Tibial artery (tissue), 4 donors: ENCODE data around the gene FRMD1.

ENCODE experiments used
- DNase-seq, 2 donors: peaks; one replicate each; pipeline ENCODE4 v3.0.0-alpha.2; 2019
- H3K27ac ChIP-seq, 2 donors: fragments of 200-600 bp; sonication (generic) in 1 of 2; 1 replicate in 1 of 2; 2 replicates in 1 of 2; pipeline ENCODE4 v1.5.1; 2018 to 2019; ENCODE audit warnings: mild to moderate bottlenecking in 1 of 2
- H3K27me3 ChIP-seq, 2 donors: fragments of 200-600 bp; sonication (generic) in 1 of 2; one replicate each; pipeline versions ENCODE4 v1.5.1 to v1.6.0; 2016 to 2019
- H3K36me3 ChIP-seq, 3 donors: fragments of 200-600 bp; sonication (generic) in 2 of 3; one replicate each; pipeline ENCODE4 v1.5.1; 2016 to 2019; ENCODE audit warnings: mild to moderate bottlenecking in 2 of 3
- H3K4me1 ChIP-seq, 4 donors: fragments of 200-600 bp; sonication (generic) in 2 of 4; 1 replicate in 3 of 4; 2 replicates in 1 of 4; pipeline ENCODE4 v1.5.1; 2016 to 2019
- H3K4me3 ChIP-seq, 2 donors: fragments of 200-600 bp; sonication (generic) in 1 of 2; 1 replicate in 1 of 2; 2 replicates in 1 of 2; pipeline ENCODE4 v1.5.1; 2018 to 2019; ENCODE audit warnings: mild to moderate bottlenecking in 2 of 2
- H3K9me3 ChIP-seq, 3 donors: fragments of 200-600 bp; sonication (generic) in 1 of 3; one replicate each; pipeline ENCODE4 v1.5.1; 2016 to 2019
- intact Hi-C: fragments of 100-400 bp; cut with DNase I; formaldehyde crosslinking; loops from one replicate; pipeline ENCODE4 v1.15.0; 2023; ENCODE audit warnings: low total_unique reads
- TF ChIP-seq, protein P1 (sequence below), 2 experiments: fragments of 200-600 bp in 1 of 2; fragments of 450-650 bp in 1 of 2; IDR thresholded peaks; one replicate each; pipeline ENCODE4 v1.5.1; 2017 to 2019; ENCODE audit warnings: antibody characterized with exemption in 2 of 2, mild to moderate bottlenecking in 1 of 2, moderate library complexity in 1 of 2

Gene FRMD1

DNA sequence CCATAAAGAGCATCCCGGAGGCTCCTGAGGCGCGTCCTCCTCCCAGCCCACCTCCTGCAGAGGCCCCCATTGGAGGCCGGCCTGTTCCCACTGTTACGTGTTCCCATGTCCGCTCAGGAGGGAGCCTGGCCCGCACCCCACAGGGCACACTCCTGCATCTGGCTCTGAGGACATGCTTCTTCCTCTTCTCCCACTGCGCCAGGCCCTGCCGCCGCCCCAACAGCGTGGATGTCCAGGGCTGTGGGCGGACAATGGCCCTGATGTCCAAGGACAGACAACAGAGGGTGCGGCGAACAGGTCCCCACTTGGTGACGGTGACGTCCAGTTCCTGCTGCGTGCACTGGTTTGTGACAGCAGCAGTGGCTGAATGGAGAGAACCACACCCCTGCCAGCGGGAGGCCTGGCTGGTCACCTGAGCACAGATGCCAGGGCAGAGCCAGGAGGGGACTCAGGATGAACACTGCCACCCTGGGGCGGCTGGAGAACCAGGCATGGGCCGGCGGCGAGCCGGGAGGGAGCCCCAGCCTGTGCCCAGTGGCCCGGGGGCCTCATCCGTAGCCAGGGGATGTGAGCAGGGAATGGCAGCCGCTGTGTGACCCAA lies 26.6 kb downstream of the FRMD1 start:
- Histone ChIP-seq H3K9me3 (no peaks in the 10 kb centered on the region), H3K4me3 (no peak overlapping the region), H3K4me1 (peaks cover 0 to 20% (median 16%) of the 10 kb centered on the region in 4 donors), H3K27me3 (peaks cover 0 to 13% of the 10 kb centered on the region in 2 donors), H3K36me3 (no peaks in the 10 kb centered on the region), H3K27ac (no peak overlapping the region)
- TF ChIP-seq, protein P1, sequence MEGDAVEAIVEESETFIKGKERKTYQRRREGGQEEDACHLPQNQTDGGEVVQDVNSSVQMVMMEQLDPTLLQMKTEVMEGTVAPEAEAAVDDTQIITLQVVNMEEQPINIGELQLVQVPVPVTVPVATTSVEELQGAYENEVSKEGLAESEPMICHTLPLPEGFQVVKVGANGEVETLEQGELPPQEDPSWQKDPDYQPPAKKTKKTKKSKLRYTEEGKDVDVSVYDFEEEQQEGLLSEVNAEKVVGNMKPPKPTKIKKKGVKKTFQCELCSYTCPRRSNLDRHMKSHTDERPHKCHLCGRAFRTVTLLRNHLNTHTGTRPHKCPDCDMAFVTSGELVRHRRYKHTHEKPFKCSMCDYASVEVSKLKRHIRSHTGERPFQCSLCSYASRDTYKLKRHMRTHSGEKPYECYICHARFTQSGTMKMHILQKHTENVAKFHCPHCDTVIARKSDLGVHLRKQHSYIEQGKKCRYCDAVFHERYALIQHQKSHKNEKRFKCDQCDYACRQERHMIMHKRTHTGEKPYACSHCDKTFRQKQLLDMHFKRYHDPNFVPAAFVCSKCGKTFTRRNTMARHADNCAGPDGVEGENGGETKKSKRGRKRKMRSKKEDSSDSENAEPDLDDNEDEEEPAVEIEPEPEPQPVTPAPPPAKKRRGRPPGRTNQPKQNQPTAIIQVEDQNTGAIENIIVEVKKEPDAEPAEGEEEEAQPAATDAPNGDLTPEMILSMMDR (IDR thresholded peaks at IDR 0.05): no peak
- no peak for DNase-seq
- intact Hi-C loops: no loop called here

DNA sequence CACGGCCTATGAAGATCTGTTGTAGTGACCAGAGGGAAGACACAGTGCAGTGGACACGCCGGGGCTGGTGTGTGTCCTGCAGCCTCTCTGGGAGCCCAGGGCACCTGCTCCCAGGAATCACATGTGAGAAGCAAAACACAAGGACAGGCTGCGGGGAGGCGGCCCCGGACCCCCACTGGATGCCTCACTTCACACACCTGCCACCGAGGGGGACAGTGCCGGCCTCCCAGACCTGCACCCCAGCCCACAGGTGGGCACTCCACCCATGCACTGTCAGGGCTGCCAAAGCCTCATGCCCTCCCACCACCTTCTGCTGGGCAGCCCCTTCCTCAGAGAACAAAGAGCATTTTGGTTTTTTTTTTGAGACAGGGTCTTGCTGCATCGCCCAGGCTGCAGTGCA lies 27.4 kb downstream of the FRMD1 start:
- Histone ChIP-seq H3K9me3 (no peaks in the 10 kb centered on the region), H3K27me3 (peaks cover 0 to 13% of the 10 kb centered on the region in 2 donors), H3K4me3 (no peak overlapping the region), H3K27ac (no peak overlapping the region), H3K4me1 (peaks cover 0 to 20% (median 16%) of the 10 kb centered on the region in 4 donors), H3K36me3 (no peaks in the 10 kb centered on the region)
- no peak for DNase-seq
- TF ChIP-seq, protein P1 (IDR thresholded peaks at IDR 0.05): no peak
- intact Hi-C loops: no loop called here

DNA sequence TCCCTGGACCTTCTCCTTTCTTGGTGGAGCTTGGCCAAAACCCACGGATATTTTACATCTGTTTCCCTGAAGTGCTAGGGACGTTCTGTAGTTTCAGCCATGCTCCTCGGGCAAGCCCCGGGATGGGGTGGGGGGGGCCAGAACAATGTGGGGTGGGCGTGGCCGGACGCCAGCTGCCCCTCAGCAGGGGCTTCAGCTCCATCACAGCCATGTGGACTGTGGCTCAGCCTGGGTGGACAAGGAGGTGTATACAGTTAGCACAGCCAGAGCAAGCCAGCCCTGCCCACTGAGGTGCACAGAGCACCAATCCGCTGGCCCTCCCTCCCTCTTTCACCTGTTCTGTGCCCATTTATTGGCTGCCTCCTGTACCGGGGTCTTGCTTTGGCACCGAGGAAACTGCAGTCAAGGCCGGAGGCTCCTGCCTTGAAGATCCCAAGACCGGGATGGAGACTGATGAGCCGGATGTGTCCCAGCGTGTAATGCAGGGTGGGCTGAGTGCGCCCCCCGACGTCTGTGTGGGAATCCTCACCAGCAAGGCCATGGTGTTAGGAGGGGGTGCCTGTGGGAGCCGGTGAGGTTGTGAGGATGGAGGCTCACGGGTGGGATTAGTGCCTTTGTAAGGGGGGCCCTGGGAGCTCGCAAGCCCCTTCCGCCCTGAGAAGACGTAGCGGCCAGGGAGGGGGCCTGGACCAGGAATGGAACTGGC lies 28.0 kb downstream of the FRMD1 start:
- no peak overlapping the region for H3K4me3 ChIP-seq
- intact Hi-C loops: no loop called here
- peaks cover 0 to 13% of the 10 kb centered on the region in 2 donors for H3K27me3 ChIP-seq
- H3K27ac ChIP-seq: no peak overlapping the region
- TF ChIP-seq, protein P1 (IDR thresholded peaks at IDR 0.05): no peak
- no peaks in the 10 kb centered on the region for H3K9me3 ChIP-seq
- DNase-seq: no peak
- H3K36me3 ChIP-seq: no peaks in the 10 kb centered on the region
- H3K4me1 ChIP-seq: peaks cover 0 to 20% (median 16%) of the 10 kb centered on the region in 4 donors

DNA sequence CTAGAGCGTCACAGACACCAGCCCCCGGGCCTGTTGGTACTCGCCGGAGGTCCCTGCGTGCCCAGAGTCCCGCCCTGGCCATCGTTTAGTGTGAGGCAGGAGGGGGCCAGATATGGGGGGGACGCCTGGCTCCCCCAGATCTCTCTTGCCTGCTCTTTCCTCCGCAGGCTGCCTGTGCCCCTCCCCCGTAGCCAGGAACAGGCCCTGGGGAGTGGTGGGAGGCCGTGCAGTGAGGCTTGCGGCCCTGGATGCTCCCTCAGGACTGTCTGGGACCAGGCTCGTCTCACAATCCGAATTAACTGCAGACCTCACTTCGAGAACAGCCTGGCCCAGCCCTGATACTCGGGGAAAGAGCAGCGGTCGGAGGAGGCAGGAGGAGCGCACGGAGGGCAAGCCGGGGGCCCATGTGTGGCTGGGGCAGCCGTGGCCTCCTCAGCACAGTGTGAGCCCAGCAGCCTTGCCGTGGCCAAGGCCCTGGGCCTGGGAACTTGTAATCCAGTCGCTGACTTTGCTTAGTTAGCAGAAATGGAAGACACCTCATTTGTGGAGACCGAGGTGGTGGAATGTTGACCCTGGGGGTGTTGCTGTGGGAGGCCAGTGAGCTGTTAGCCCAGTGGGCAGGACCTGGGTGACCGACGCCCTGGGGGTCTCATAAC lies 28.7 kb downstream of the FRMD1 start:
- no peak overlapping the region for H3K4me3 ChIP-seq
- DNase-seq: no peak
- TF ChIP-seq, protein P1 (IDR thresholded peaks at IDR 0.05): no peak
- H3K36me3 ChIP-seq: no peaks in the 10 kb centered on the region
- H3K9me3 ChIP-seq: no peaks in the 10 kb centered on the region
- intact Hi-C loops: no loop called here
- peaks cover 0 to 18% (median 15%) of the 10 kb centered on the region in 4 donors for H3K4me1 ChIP-seq
- no peak overlapping the region for H3K27ac ChIP-seq
- H3K27me3 ChIP-seq: peaks cover 0 to 13% of the 10 kb centered on the region in 2 donors

DNA sequence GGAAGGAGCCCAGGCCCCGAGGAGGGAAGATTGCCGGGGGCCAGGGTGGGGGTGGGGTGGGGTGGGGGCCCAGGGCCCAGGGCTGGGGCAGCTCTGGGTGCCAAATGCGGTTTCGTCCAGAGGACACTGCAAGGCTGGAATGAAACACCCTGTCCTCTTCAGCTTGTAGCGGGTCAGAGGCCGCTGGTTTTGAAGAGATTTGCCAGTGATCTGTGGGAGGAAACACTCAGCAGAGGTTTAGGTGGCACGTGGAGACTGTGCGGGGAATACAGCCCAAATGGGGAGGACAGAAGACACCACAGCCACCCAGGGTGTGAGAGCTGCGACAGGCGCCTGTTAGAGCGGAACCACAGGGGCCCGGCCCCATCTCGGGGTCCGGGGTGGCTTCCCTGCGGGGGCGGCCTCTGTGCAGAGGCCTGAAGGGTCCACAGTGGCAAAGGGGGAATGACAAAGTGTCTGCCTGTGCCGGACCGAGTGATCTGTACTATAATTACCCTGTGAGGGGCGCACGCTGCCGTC lies 29.2 kb downstream of the FRMD1 start:
- TF ChIP-seq, protein P1 (IDR thresholded peaks at IDR 0.05): no peak
- intact Hi-C loops: no loop called here
- DNase-seq: no peak
- H3K4me3 ChIP-seq: no peak overlapping the region
- H3K27me3 ChIP-seq: peaks cover 0 to 13% of the 10 kb centered on the region in 2 donors
- H3K27ac ChIP-seq: no peak overlapping the region
- H3K36me3 ChIP-seq: no peaks in the 10 kb centered on the region
- peaks cover 0 to 12% (median 9%) of the 10 kb centered on the region in 4 donors for H3K4me1 ChIP-seq
- no peaks in the 10 kb centered on the region for H3K9me3 ChIP-seq
